ENCODE measurements around the gene ZNF700.
A peak's percentile ranks its signal among the peaks of the same experiment; 100 is the strongest.
"Not testable (repeated sequence)": the region's sequence is repeated elsewhere in the genome, so short reads cannot be mapped to it uniquely, and the experiment has no call there.

The ZNF700 gene

DNA sequence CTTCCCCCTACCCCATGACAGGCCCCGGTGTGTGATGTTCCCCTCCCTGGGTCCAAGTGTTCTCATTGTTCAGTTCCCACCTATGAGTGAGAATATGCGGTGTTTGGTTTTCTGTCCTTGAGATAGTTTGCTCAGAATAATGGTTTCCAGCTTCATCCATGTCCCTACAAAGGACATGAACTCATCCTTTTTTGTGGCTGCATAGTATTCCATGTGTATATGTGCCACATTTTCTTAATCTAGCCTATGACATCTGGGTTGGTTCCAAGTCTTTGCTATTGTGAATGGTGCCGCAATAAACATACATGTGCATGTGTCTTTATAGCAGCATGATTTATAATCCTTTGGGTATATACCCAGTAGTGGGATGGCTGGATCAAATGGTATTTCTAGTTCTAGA, 13.5 kb downstream of the ZNF700 start:
- not testable (repeated sequence) for DNase-seq (ENCODE audit: low read depth in 2 of 2)

DNA sequence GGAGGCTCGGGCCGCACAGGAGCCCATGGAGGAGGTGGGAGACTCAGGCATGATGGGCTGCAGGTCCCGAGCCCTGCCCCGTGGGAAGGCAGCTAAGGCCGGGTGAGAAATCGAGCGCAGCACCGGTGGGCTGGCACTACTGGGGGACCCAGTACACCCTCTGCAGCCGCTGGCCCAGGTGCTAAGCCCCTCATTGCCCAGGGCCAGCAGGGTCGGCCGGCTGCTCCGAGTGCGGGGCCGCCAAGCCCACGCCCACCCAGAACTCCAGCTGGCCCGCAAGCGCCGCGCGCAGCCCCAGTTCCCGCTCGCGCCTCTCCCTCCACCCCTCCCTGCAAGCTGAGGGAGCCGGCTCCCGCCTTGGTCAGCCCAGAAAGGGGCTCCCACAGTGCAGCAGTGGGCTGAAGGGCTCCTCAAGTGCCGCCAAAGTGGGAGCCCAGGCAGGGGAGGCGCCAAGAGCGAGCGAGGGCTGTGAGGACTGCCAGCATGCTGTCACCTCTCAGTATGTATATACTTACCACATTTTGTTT, 16.5 kb downstream of the ZNF700 start:
- not testable (repeated sequence) for DNase-seq (ENCODE audit: low read depth in 2 of 2)

DNA sequence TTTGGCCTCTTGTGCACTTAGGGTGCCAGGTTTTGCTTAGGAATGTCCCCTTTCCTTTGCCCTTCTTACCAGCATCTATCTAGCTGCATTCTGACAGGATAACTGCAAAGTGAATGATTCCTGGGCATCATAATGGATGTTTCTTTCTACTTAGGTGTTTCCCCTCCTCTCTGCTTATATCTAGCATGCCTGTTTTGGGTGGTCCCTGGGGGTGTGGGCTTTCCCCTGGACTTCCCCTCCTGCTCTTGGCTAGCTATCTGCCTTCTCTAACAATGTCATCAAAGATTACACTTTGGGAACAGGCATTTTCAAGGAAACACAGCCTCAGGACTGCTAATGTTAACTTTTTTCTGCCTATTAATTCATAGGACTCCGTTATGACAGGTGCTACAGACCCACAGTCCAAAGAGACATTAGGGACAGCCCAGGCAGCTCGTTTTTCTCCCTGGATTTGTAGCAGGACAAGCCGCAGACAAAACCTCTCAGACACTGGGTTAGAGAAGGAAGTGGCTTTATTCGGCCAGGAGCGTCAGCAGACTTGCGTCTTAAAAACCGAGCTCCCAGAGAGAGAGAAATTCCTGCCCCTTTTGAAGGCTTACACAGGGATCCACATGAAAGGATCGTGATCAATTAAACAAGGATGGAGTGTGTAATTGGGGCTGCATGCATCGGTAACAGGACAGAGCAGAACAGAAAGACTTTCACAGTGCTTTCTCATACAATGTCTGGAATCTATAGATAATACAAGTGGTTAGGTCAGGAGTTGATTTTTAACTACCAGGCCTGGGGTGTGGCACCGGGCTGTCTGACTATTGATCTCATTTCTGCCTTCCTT, 17.3 kb downstream of the ZNF700 start:
- no peak for DNase-seq (ENCODE audit: low read depth in 2 of 2)

DNA sequence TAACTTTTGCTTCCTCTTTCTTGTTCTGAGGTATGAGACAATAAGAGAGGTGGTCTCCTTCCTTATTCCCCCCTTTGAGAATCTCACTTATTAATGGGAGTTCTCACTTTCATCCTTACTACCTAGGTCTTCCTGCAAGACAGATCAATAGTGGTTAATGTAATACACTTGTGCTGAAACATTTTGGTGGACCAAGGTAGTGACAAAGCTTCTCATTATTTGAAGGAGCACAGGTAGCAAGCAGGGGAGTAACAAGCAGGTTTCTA, 17.9 kb downstream of the ZNF700 start:
- DNase-seq (ENCODE audit: low read depth in 2 of 2) = no peak

DNA sequence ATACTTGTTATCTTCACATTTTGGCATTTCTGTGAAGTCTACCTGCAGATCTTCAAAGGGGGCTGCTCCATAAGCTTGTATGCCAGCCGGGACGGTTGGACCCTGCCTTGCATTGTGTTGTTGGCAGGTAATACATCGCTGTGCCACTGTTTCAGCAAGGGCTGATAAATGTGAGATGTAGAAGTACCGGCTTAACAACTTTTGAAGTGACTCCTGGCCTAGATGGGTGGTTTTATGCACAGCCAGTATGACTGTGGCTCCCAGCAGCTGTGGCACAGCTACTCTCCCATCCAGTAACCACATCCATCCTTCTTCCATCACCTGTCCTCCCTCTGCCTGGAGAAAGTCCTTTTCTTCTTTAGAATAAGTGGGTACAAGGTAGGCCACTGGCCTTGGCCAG, 19.7 kb downstream of the ZNF700 start:
- no peak for DNase-seq (ENCODE audit: low read depth in 2 of 2)

DNA sequence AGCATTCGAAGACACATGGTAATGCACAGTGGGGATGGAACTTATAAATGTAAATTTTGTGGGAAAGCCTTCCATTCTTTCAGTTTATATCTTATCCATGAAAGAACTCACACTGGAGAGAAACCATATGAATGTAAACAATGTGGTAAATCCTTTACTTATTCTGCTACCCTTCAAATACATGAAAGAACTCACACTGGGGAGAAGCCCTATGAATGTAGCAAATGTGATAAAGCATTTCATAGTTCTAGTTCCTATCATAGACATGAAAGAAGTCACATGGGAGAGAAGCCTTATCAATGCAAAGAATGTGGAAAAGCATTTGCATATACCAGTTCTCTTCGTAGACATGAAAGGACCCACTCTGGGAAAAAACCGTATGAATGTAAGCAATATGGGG, 23.7 kb downstream of the ZNF700 start:
- DNase-seq (ENCODE audit: low read depth in 2 of 2) = no peak

DNA sequence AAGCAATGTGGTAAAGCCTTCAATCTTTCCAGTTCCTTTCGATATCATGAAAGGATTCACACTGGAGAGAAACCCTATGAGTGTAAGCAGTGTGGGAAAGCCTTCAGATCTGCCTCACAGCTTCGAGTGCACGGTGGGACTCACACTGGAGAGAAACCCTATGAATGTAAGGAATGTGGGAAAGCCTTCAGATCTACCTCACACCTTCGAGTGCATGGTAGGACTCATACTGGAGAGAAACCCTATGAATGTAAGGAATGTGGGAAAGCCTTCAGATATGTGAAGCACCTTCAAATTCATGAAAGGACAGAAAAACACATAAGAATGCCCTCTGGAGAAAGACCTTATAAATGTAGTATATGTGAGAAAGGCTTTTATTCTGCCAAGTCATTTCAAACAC, 24.3 kb downstream of the ZNF700 start:
- DNase-seq (ENCODE audit: low read depth in 2 of 2) = no peak

DNA sequence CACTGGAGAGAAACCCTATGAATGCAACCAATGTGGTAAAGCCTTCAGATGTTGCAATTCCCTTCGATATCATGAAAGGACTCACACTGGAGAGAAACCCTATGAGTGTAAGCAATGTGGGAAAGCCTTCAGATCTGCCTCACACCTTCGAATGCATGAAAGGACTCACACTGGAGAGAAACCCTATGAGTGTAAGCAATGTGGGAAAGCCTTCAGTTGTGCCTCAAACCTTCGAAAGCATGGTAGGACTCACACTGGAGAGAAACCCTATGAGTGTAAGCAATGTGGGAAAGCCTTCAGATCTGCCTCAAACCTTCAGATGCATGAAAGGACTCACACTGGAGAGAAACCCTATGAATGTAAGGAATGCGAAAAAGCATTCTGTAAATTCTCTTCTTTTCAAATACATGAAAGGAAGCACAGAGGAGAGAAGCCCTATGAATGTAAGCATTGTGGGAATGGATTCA, 24.7 kb downstream of the ZNF700 start:
- not testable (repeated sequence) for DNase-seq (ENCODE audit: low read depth in 2 of 2)

DNA sequence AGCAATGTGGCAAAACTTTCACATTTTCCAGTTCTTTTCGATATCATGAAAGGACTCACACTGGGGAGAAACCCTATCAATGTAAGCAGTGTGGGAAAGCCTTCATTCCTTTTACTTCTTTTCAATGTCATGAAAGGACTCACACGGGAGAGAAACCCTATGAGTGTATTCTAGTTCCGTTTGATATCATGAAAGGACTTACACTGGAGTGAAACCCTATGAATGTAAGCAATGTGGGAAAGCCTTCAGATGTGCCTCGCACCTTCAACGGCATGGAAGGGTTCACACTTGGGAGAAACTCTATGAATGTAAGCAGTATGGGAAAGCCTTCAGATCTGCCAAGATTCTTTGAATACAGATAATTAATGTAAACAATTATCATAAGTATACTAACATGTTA, 25.4 kb downstream of the ZNF700 start:
- DNase-seq (ENCODE audit: low read depth in 2 of 2) = no peak

DNA sequence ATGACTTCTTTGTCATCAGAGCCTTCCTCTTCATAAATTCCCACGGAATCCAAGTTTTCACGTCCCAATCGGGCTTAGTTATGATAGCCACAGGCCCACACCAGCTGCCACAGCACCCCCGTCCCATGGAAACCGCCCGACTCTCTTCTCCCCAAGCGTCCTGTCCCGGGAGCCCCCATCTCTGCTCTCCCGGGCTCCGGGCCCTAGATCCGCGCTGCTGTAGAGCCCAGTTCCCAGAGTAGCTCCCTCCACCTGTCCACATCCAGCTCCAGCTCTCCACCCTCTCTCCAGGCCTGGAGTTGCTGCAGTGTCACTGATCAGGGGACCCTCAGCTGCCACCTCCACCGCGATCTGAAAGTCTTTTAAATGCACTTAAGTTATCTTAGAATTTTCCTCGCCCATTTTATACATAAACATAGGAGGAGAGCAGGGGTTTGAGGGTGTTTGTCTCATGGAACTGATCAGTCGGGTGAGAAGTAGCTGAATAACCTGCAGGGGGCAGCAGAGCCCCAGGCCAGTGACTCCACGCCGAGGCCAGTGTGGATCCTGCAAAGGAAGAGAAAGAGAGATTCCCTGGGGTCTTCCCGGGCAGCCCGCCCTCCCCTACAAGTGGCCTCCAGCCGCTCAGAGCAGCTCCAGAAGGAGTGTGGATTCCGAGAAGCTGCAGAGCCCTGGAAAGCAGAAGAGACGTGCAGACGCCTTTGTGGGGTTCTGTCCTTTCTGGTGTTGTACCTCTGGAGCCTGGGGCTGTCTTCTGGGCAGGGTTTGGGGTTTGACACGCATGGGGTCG, 38.9 kb downstream of the ZNF700 start:
- DNase-seq (ENCODE audit: low read depth in 2 of 2) = peak; percentile 48 to 51

DNA sequence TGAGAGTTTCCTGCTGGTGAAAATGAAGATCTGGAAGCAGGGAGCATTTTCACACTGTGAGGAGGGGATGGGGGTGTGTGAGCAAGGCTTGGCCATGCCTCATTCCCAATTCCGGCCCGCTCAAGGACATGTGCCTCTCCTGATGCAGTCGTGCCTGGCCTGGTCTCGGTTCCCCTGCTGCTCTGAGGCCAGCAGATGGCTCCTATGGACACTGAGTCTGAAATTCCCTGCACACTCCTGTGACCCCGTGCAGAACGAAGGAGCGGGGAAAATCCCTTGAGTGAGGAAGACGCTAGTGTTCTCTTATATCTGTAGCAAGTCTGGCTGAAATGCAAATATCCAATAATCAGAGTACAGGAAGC, 39.6 kb downstream of the ZNF700 start:
- no peak for DNase-seq (ENCODE audit: low read depth in 2 of 2)

DNA sequence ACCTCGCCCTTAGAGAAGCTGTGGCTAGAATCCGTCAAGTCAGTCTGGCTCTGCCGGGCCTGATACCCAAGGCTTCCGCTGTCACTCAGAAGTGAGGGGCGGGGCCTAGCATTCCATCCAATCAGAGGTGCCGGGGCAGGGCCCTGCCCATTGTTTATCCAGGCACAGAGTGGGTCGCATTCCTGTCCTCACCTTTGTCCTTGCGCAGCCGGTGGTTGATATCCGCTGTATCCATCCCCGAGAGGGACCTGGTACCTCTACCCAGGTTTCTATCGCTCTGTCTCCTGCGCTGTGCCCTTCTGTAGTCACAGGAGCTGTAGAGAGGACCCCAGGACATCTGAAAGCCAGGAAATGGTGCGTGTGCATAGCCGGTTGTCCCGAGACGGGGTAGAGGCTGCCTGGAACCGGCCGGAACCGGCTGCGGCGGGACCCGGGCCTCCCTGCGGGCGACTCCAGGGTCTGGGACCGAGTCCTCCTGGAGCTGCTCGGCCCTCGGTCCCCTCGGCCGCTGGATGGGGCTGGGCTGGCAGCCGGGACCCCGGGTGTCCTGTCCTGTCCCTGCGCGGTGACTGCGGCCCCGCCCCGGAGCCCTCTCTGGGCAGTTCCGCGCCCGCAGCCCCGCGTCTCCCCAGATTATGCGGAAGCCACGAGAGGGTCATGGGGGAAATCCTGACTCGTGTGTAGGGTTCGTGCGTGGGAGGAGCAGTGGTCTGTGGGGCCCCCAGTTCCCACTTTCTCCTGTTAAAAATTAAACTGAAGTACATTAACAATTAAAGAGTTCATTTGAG, 40.1 kb downstream of the ZNF700 start, which contains the start of gene ZNF763:
TSS of gene ZNF763 (plus strand) at position 183 of the 788 bp plus-strand sequence. CDS start at position 352, 169 bp downstream.
- DNase-seq (ENCODE audit: low read depth in 2 of 2) = peak; percentile 69 to 77

DNA sequence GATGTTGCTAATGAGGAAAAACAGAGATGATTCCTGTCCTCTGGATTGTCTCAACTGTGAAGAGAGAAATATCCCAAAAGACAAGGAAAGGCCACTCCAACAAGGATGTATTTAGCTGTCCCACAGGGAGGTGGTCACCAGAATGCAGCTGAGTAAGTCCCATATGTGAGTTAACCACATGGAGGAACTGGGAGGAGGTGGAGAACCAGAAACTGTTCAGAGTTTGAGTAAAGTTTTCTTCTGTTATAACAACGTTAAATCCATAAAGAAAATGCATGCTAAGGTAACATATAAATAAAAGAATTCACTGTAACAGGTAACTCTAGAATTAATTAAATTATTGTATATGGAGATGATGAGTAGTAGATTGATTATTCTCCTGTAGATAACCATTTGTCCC, 45.3 kb downstream of the ZNF700 start:
- DNase-seq (ENCODE audit: low read depth in 2 of 2) = no peak

DNA sequence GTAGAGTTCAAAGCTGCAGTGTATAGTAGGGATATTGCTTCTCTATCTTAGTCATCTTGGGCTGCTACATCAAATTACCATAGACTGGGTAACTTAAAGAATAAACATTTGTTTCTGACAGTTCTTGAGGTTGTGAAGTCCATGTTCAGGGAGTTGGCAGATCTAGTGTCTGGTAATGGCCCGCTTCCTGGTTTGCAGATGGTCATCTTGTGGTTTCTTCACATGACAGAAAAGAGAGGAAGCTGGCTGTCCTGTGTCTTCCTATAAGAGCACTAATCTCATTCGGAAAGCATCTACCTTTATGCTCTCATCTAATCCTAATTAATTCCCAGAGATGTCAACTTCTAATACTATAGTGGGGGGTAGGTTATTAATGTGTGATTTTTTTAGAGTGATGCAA, 46.1 kb downstream of the ZNF700 start:
- no peak for DNase-seq (ENCODE audit: low read depth in 2 of 2)

DNA sequence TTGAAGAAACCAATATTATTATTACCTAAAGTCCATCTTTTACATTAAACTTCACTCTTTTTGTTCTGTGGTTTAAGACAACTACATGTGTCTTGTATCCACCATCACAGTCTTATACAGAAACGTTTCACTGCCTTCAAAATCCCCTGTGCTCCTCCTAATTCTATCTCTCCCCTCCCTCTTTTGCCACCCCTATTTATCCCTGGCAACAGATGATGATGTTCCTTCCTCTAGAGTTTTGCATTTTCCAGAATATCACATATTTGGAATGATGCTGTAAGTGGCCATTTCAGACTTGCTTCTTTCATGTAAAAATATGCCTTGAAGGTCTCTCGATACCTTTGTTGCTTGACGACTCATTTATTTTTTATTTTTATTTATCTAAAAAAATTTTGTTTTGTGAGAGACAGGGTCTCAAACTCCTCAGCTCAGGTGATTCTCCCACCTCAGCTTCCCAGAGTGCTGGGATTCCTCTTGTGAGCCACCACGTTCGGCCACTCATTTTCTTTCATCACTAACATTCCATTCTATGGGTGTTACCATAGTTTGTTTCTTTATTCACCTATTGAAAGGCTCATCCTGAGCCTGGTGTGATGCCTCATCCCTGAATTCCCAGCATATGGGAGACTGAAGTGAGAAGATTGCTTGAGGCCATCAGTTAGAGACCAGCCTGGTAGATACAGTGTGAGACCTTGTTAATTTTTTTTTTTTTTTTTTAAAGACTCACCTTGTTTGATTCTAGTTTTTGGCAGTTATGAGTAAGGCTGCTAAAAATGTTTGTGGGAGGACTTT, 48.3 kb downstream of the ZNF700 start:
- DNase-seq (ENCODE audit: low read depth in 2 of 2) = no peak

DNA sequence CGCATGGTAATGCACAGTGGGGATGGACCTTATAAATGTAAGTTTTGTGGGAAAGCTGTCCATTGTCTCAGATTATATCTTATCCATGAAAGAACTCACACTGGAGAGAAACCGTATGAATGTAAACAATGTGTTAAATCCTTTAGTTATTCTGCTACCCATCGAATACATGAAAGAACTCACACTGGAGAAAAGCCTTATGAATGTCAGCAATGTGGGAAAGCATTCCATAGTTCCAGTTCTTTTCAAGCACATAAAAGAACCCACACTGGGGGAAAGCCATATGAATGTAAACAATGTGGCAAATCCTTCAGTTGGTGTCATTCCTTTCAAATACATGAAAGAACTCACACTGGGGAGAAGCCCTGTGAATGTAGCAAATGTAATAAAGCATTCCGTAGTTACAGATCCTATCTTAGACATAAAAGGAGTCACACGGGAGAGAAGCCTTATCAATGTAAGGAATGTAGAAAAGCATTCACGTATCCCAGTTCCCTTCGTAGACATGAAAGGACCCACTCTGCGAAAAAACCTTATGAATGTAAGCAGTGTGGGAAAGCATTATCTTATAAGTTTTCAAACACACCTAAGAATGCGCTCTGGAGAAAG, 53.7 kb downstream of the ZNF700 start:
- DNase-seq (ENCODE audit: low read depth in 2 of 2) = no peak

DNA sequence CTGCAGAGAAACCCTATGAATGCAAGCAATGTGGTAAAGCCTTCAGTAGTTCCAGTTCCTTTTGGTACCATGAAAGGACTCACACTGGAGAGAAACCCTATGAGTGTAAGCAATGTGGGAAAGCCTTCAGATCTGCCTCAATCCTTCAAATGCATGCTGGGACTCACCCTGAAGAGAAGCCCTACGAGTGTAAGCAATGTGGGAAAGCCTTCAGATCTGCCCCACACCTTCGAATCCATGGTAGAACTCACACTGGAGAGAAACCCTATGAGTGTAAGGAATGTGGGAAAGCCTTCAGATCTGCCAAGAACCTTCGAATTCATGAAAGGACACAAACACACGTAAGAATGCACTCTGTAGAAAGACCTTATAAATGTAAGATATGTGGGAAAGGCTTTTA, 54.6 kb downstream of the ZNF700 start:
- DNase-seq (ENCODE audit: low read depth in 2 of 2) = no peak

DNA sequence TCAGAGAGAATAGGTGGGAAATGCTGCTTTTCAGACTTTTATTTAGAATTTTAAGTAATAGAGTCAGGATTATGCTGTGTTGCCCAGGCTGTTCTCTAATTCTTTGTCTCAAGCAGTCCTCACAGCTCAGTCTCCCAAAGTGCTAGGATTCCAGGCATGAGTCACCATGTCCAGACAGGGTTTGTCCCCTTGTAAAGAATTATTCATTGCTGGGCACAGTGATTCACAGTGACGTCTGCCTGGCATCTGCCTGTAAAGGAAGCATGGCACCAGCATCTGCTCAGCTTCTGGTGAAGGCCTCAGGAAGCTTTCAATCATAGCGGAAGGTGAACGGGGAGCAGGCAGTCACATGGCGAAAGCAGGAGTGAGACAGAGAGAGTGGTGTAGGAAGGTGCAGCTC, 57.6 kb downstream of the ZNF700 start:
- DNase-seq (ENCODE audit: low read depth in 2 of 2) = no peak

DNA sequence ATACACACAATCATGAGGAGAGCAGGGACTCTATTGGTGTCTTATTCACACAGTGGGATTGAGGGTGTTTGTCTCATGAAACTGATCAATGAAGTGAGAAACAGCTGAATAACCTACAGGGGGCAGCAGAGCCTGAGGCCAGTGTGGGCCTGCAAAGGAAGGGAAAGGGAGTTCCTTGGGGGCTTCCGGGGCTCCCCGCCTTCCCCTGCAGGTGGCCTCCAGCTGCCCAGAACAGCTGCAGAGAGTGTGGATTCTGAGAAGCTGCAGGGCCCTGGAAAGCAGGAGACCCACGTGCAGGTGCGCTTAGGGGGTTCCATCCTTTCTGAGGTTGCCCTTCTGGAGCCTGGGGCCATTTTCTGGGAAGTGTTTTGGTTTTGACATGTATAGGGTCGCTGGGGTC, 60.1 kb downstream of the ZNF700 start:
- DNase-seq (ENCODE audit: low read depth in 2 of 2) = no peak

DNA sequence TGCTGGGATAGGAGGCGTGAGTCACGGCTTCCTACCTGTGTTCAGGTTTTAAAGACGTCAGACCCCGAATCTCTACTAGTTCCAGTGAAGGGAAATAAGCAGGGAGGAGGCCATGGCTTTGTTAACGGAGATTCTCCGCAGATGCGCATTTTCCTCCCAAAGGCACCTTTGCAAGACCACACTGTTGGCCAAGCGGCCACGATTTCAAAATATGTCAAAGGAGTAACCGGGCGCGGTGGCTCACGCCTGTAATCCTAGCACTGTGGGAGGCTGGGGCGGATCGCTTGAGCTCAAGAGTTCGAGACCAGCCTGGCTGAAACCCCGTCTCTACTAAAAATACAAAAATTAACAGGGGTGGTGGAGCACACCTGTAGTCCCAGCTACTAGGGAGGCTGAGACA, 61.8 kb downstream of the ZNF700 start:
- DNase-seq (ENCODE audit: low read depth in 2 of 2) = no peak

All from activated CD8-positive, alpha-beta memory T cell treated with anti-CD3 and anti-CD28 coated beads for 4 hours (primary cell).